C4-2B (cell line): Measurements from ENCODE around the gene SFTPD.

ENCODE experiments used
- CTCF ChIP-seq: fragments of 450-650 bp; conservative IDR thresholded peaks from 2 replicates; pipeline ENCODE4 v1.5.1; 2017; ENCODE audit warnings: mild to moderate bottlenecking
- ZFX ChIP-seq: fragments of 450-650 bp; IDR thresholded peaks from 2 replicates; pipeline ENCODE4 v1.6.1; 2017

- TF ChIP-seq CTCF, result no peak
- TF ChIP-seq ZFX, result no peak
These were observed 18.2 kb downstream of the SFTPD start for GRCh38 chr10:79930751-79931150.
